ENCODE measurements around the gene FBXO36.
"Not testable (repeated sequence)": the region's sequence is repeated elsewhere in the genome, so short reads cannot be mapped to it uniquely, and the experiment has no call there.

Gene FBXO36

DNA sequence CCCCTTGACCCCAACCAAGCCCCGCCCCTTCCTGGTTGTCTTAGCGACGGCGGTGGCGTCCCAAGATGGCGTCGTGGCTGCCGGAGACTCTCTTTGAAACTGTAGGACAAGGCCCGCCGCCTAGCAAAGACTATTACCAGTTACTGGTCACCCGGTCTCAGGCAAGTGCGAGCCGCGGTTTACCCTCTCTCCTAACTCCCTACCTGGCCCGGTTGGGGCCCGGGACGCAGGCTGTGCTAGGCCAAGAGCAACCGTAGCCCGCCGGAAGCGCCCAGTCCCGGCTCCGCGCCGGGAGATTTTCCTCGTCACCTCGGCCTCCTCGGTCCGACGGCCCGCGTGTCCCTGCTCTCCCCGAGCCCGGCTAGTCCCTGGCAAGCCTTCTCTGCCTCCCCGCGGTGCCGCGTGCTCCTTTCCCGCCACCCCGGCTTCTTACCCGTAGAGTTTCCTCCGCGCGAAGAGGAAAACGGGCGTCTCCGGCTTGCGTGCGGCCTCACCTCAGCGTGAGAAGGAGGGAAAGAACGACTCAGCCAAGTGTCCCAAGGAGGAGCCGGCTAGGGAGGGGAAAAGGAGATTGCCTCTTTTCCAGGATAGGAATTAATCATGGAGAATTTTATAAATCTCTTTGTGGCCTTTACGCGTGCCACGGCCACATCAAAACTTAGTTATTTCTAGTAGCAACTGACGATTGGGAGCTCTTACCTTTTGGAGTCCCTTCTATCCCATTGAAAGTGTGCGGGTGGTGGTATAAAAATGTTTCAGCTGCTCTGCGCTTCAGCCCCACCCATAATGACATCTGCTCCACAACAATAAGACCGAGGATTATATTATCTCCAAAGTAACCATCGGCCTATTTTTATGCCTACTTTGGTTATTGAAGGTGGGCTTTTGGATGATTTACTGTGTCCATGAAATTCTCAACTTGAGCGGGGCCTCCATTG lies at the start of gene FBXO36:
Gene FBXO36, plus strand, starts transcription at position 55 of the 938 bp plus-strand sequence. Its CDS starts 11 bp downstream, at position 66.
- DNase-seq = no peak

GRCh38 chr2:229873123-229873581 lies 49.2 kb upstream of the FBXO36 start:
- no peak for DNase-seq

- DNase-seq = no peak
Observed at GRCh38 chr2:229874647-229875046, 47.7 kb upstream of the FBXO36 start.

GRCh38 chr2:229875549-229875948 lies 46.8 kb upstream of the FBXO36 start:
- no peak for DNase-seq

GRCh38 chr2:229879191-229879950 lies 42.9 kb upstream of the FBXO36 start:
- DNase-seq = no peak

DNA sequence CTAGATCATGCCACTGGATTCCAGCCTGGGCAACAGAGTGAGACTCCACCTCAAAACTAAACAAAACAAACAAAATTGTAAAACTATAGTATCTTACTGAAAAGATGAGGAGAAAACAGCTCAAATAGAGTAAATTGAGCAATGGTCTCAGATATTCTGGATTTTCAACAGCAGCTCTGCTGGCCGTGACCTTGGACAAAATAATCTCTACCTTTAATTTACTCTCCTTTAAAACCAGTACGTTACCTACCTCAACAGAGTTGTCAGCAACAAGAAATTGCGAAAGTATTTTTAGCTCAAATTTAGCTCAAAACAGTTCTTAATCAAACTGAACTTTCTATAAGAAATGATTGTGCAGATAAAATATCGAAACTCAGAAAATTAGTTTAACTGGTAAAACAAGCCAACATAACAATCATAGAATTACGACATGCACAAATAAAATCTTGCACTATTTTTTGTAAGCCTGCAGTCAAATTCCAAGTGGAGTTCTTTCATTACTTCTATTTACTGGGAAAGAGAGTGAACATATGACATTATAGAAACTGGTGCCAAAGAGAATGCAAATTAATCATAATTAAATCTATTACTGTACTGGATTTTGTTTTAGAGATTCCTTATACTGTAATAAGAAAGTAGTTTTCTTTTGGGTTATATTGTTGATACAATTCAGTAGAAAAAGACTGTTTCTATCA lies 41.3 kb upstream of the FBXO36 start:
- no peak for DNase-seq

DNA sequence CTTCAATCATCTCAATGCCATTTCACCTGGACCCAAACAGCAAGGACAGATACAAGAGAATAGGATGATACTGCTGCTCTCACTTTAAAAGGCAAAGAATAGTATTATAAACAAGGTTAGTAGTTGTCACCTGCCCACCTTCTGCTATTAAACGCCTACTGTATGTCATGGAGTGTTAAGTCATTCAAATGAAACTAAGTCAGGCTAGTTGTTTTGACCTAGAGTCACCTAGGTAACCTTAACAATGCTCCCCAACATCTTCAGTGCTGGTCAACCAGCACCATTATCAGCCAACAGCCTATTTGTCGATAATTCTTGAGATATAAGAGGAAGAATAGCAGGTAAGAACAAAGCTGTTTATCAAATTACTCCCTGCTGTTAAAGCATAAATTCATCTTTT lies 39.7 kb upstream of the FBXO36 start:
- DNase-seq = no peak

DNA sequence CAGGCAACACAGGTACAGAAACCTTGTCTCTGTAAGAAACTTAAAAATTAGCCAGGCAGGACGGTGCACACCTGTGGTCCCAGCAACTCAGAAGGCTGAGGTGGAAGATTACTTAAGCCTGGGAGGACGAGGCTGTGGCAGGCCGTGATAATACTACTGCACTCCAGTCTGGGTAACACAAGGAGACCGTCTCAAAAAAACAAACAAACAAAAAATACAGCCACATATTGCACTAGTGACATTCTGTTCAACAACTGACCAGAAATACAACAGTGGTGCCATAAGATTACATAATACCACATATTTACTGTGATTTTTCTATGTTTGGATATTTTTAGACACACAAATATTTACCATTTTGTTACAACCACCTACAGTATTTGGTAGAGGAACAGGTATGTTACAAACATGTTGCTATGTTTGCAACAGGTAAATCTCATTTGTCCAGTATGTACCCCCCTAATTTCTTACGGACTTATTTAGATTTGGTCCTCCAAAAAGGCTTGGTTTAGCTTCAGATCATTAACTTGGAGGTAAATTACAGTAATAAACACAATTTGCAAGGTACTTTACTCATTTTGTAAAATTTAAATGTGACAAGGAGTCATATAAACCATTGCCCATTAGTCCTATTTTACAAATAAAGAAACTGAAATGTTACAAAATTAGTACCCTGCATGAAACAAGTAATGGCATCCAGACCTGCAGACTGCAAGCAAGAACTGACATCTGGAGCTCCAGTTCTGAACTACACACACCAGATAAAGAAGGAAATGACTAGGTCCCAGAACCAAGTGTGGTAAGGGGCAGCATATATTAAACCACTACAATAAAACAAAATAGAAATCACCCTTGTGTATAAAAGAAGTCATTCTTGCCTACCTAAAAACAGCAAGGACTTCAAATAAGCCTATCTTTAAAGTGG lies 37.3 kb upstream of the FBXO36 start:
- DNase-seq = no peak

GRCh38 chr2:229887441-229887840 lies 34.9 kb upstream of the FBXO36 start:
- no peak for DNase-seq

GRCh38 chr2:229888031-229888430 lies 34.3 kb upstream of the FBXO36 start:
- no peak for DNase-seq

- DNase-seq = no peak
Observed at GRCh38 chr2:229889023-229889422, 33.3 kb upstream of the FBXO36 start.

- DNase-seq = no peak
Observed at GRCh38 chr2:229896857-229897256, 25.4 kb upstream of the FBXO36 start.

DNA sequence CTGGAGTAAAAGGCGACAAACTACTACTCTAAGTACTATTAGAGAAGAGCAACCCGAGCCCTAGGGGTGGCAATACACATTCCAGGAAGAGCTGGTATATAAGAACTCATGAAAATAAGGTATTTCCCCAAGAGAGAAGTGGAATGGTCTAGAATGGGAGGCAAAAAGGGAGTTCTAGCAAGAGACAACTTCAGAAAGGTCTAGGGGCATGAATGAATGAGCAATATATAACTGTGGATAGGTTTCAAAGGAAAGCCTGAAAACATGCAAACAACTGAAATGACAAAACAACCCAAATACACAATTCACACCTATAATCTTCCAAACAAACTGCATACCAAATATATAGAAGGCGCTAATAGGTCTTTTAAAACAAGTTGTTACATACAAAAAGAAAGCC lies 22.7 kb upstream of the FBXO36 start:
- DNase-seq = no peak

GRCh38 chr2:229900012-229900411 lies 22.3 kb upstream of the FBXO36 start:
- no peak for DNase-seq

- DNase-seq = not testable (repeated sequence)
Observed at GRCh38 chr2:229900514-229900913, 21.8 kb upstream of the FBXO36 start.

GRCh38 chr2:229901819-229902218 lies 20.5 kb upstream of the FBXO36 start:
- DNase-seq = no peak

DNA sequence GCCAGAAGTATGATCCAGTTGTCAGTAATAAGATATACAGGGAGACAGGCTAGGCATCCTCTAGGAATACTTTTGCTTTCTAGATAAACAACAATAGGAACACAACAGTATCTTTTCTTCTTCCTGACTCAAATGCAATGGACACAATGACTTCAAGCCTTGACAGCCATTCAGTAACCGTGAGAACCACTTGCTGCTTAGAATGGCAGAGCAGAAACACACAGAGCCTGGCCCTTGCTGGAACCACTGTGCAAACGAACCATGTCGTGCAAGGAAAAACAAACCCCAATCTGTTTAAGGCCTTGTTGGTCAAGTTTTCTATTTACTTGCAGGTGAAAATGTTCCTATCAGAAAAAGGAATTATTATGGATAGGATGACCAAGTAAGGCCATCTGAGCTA lies 19.3 kb upstream of the FBXO36 start:
- DNase-seq = no peak

- no peak for DNase-seq
Observed at GRCh38 chr2:229905601-229906000, 16.7 kb upstream of the FBXO36 start.

- DNase-seq = no peak
Observed at GRCh38 chr2:229909090-229909489, 13.2 kb upstream of the FBXO36 start.

GRCh38 chr2:229910147-229910831 lies 12.0 kb upstream of the FBXO36 start:
- no peak for DNase-seq

DNA sequence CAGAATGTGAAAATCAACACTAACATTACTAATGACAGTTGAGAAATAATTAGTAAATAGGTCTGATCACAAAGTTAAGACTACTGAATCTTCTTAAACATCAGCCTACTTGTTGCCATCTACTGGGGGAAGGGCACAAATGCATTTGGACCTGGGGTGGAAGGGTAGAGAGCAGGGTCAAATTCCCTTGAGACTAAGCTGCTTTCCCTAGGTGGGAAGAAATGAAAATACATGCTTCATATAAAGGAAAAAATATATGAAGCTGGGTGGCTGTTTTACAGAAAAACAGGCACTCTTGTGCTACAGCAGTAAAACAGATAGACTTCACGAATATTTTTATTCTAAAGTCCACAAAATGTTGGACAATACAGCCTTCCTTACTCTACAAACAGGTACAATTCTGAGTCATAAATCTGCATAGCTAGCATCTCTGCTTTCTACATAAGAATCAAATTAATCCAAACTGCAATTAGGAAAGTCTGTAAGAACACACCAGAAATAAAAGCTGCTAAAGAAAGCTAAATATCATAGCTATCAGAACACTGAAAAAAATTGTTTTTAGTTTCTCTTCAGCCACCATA lies 11.4 kb upstream of the FBXO36 start:
- no peak for DNase-seq

All from NCI-H1417 treated with DMSO at 0.1 percent for 48 hours (cell line).